Measurements from ENCODE around the gene FAAP24. TPM values are rescaled to one million over a fixed set of nuclear protein-coding genes. Genes with fewer than 3 reads are reported as not detected.

FAAP24 gene
- total and polyA plus RNA-seq, 2 of the 13 experiments (the other 11 are each of a cell fraction or from before 2014, with no cell fraction given), result 2.3 to 6.0 TPM

DNA sequence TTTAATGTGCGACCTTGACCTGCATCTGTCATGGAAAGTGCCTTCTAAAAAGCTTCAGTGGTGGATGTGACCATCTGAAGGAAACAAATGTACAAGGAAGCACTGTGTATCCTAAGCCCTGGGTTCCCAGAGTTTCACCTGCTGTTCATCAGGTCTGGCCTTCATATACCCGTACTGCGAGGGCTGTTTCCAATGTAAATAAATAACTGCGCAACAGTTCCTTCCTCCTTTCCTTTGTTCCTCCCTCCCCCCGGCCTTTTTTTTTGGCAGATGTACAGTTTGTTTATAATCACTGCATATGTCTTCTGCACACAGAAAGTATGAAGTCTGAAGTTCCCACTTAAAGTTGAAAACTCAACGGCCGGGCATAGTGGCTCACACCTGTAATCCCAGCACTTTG lies 5.2 kb downstream of the FAAP24 start:
- ATAC-seq, result no peak
- CTCF ChIA-PET (ENCODE audit: low intra/inter-chr PET ratio, low total read pairs), result interaction anchor here (1.1 to 4.0 kb wide), 2 partner anchors 137 to 142 kb away, joined by 3 to 27 read pairs; no protein-coding TSS in a partner anchor
- Histone ChIP-seq H3K79me2 (ENCODE audit: insufficient read depth, low read length) (no peaks in the 10 kb centered on the region), H3K27ac (ENCODE audit: extremely low read length, insufficient read depth, low read length) (no peak overlapping the region), H3K36me3 (replicated peaks in 1 of 2; ENCODE audit: control insufficient read depth in 1 of 2, insufficient read depth in 2 of 2, low read length in 2 of 2) (peaks cover 4 to 20% of the 10 kb centered on the region in 2 experiments; a peak in 4 of 5 replicates), H3K4me3 (replicated peaks in 1 of 3; ENCODE audit: insufficient read depth in 1 of 3, low read depth in 2 of 3, low read length in 3 of 3) (no peak overlapping the region), H3K9ac (ENCODE audit: insufficient read depth, low read depth, low read length) (no peak overlapping the region), H3K9me3 (ENCODE audit: low read length) (no peaks in the 10 kb centered on the region), H4K20me1 (ENCODE audit: insufficient read depth, low read length) (no peaks in the 10 kb centered on the region; the same call in 1 of the 2 replicates), H3K27me3 (ENCODE audit: control insufficient read depth in 1 of 2, insufficient read depth in 2 of 2, low read length in 2 of 2) (no peaks in the 10 kb centered on the region; a peak in 1 of 5 replicates), H3K4me1 (ENCODE audit: insufficient read depth, low read length) (peaks cover 7% of the 10 kb centered on the region; the same call in 1 of the 2 replicates), H3K4me2 (ENCODE audit: low read depth, low read length) (no peak overlapping the region), H2AFZ (ENCODE audit: low read length) (no peak overlapping the region)
- POLR2A ChIA-PET, result no interaction called here
- in situ Hi-C loops (cut with HindIII; ENCODE audit: extremely low pct_ligation_motif_present, low pct_unique_long_range_greater_than_20kb) (loop anchor here (5.0 to 10.0 kb wide), 2 partner anchors 140 to 282 kb away; partner anchors contain the start of gene NUDT19), intact Hi-C loops (cut with micrococcal nuclease; ENCODE audit: unreplicated experiment) (loop anchor here (5.0 to 10.0 kb wide), 2 partner anchors 88 to 285 kb away; partner anchors contain the start of genes NUDT19 and RHPN2)
- BruUV-seq (replicated peaks), result no TSS peak
- WGBS (ENCODE audit: low lambda C conversion rate), result 78% methylated on average over 7 of the region's 7 CpGs
- DNase-seq (ENCODE audit: low spot score), result no peak
- TF ChIP-seq ZNF530 (CRISPR knock-in tag; IDR thresholded peaks at IDR 0.05; ENCODE audit: low read depth) (no peak), TFDP2 (CRISPR knock-in tag; IDR thresholded peaks at IDR 0.05) (no peak), SSRP1 (CRISPR knock-in tag; IDR thresholded peaks at IDR 0.05) (no peak), ZNF777 (CRISPR knock-in tag; IDR thresholded peaks at IDR 0.05) (no peak), RBM22 (optimal IDR thresholded peaks at IDR 0.05; ENCODE audit: low read length) (peak; percentile 43), EP300 (IDR thresholded peaks at IDR 0.05; ENCODE audit: low read depth in 2 of 2, low read length in 2 of 2) (no peak), EP300 (CRISPR knock-in tag; IDR thresholded peaks at IDR 0.05; ENCODE audit: borderline replicate concordance) (no peak)
- TF ChIP-seq, protein P1, sequence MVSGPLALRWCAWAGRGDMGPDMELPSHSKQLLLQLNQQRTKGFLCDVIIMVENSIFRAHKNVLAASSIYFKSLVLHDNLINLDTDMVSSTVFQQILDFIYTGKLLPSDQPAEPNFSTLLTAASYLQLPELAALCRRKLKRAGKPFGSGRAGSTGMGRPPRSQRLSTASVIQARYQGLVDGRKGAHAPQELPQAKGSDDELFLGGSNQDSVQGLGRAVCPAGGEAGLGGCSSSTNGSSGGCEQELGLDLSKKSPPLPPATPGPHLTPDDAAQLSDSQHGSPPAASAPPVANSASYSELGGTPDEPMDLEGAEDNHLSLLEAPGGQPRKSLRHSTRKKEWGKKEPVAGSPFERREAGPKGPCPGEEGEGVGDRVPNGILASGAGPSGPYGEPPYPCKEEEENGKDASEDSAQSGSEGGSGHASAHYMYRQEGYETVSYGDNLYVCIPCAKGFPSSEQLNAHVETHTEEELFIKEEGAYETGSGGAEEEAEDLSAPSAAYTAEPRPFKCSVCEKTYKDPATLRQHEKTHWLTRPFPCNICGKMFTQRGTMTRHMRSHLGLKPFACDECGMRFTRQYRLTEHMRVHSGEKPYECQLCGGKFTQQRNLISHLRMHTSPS (CRISPR knock-in tag; IDR thresholded peaks at IDR 0.05; ENCODE audit: low read depth), result no peak
- FAIRE-seq, result no peak

Data from HepG2 (cell line).